HCT116 (cell line): ENCODE results near the gene PRKAA1. TPM values are rescaled to one million over a fixed set of nuclear protein-coding genes. Genes with fewer than 3 reads are reported as not detected.

Source experiments
- ATAC-seq: fragments of 200-7000 bp; cut with Tn5 transposase; 2 replicates; pipeline ENCODE4 v1.9.1; 2020; ENCODE audit warnings: mild to moderate bottlenecking, moderate library complexity
- BruUV-seq: library from RNA; stranded (reverse); fragments of 400-500 nt; replicated peaks from 2 replicates; lab custom pipeline; 2021; lab: Mats Ljungman, UMichigan
- CTCF ChIA-PET: fragments of 300-600 bp; sonication (Branson Sonifier 250); formaldehyde crosslinking; loops from one replicate; lab custom pipeline; 2021; ENCODE audit warnings: antibody characterized with exemption; lab: Charles Lee
- POLR2A ChIA-PET: fragments of 300-600, 350-600 bp; sonication (Branson Sonifier 250); formaldehyde crosslinking; loops from one replicate; lab custom pipeline; 2021; ENCODE audit warnings: antibody characterized with exemption; lab: Charles Lee
- RAD21 ChIA-PET, 2 experiments: fragments of 300-600 bp; sonication (Branson Sonifier 250); formaldehyde crosslinking; loops; one replicate each; lab custom pipeline; 2023; ENCODE audit warnings: low total read pairs in 2 of 2; ENCODE audit not compliant: uncharacterized antibody in 2 of 2, unreplicated experiment in 2 of 2, low non-redundant PET in 1 of 2; lab: Charles Lee
- DNase-seq: peaks from one replicate; pipeline ENCODE4 v3.0.0-alpha.2; 2010; ENCODE audit warnings: low read depth, low spot score
- H2AFZ ChIP-seq: fragments of 200-600 bp; shearing (Covaris generic), sonication (generic); 2 replicates; pipeline ENCODE4 v1.6.1; 2017; ENCODE audit warnings: low read depth, mixed run types, mixed read lengths, antibody characterized with exemption, low read length; ENCODE audit not compliant: poor library complexity, severe bottlenecking
- H3K27ac ChIP-seq: 2 replicates; pipeline ENCODE4 v1.5.1; 2012; ENCODE audit warnings: low read depth, low read length
- H3K27me3 ChIP-seq: fragments of 200-600 bp; sonication (generic); 2 replicates; pipeline ENCODE4 v1.6.1; 2016; ENCODE audit warnings: mixed run types, low read length, mixed read lengths; ENCODE audit not compliant: insufficient read depth
- H3K36me3 ChIP-seq, 2 experiments: fragments of 200-500 bp in 1 of 2; fragments of 200-600 bp in 1 of 2; sonication (Bioruptor generic) in 1 of 2; sonication (generic) in 1 of 2; 2 replicates each; pipeline versions ENCODE4 v1.5.1 to v1.6.1; 2014 to 2016; ENCODE audit warnings: low read length in 2 of 2, inconsistent platforms in 1 of 2, mixed read lengths in 1 of 2, mixed run types in 1 of 2; ENCODE audit not compliant: insufficient read depth in 2 of 2, control insufficient read depth in 1 of 2
- H3K4me1 ChIP-seq, 2 experiments: fragments of 200-600 bp in 1 of 2; sonication (generic) in 1 of 2; 2 replicates each; pipeline versions ENCODE4 v1.5.1 to v1.6.1; 2012 to 2017; ENCODE audit warnings: low read length in 2 of 2, inconsistent platforms in 1 of 2, mild to moderate bottlenecking in 1 of 2, mixed read lengths in 1 of 2, mixed run types in 1 of 2, moderate library complexity in 1 of 2; ENCODE audit not compliant: insufficient read depth in 2 of 2, control insufficient read depth in 1 of 2
- H3K4me2 ChIP-seq: fragments of 200-600 bp; sonication (generic); 2 replicates; pipeline ENCODE4 v1.6.1; 2017; ENCODE audit warnings: mixed run types, low read length, mixed read lengths
- H3K4me3 ChIP-seq, 2 experiments: fragments of 200-600 bp in 1 of 2; sonication (generic) in 1 of 2; replicated peaks in 1 of 2; 2 replicates each; pipeline ENCODE4 v1.5.1; 2011 to 2016; ENCODE audit warnings: low read length in 2 of 2, control low read depth in 1 of 2, low read depth in 1 of 2, mild to moderate bottlenecking in 1 of 2, mixed read lengths in 1 of 2, mixed run types in 1 of 2
- H3K79me2 ChIP-seq: fragments of 200-600 bp; sonication (generic); 2 replicates; pipeline ENCODE4 v1.6.1; 2017; ENCODE audit warnings: mild to moderate bottlenecking, mixed run types, low read length, moderate library complexity, mixed read lengths; ENCODE audit not compliant: insufficient read depth
- H3K9ac ChIP-seq: fragments of 200-600 bp; sonication (generic); 2 replicates; pipeline ENCODE4 v1.6.1; 2016; ENCODE audit warnings: low read length, mixed read lengths
- H3K9me2 ChIP-seq: fragments of 200-600 bp; sonication (generic), shearing (Covaris generic); 2 replicates; pipeline ENCODE4 v1.6.1; 2017; ENCODE audit warnings: mixed run types, mild to moderate bottlenecking, moderate library complexity; ENCODE audit not compliant: insufficient read depth
- H3K9me3 ChIP-seq, 2 experiments: fragments of 200-500 bp in 1 of 2; fragments of 200-600 bp in 1 of 2; sonication (Bioruptor generic) in 1 of 2; sonication (generic) in 1 of 2; 2 replicates each; pipeline ENCODE4 v1.6.1; 2014 to 2017; ENCODE audit warnings: low read length in 2 of 2, mixed read lengths in 2 of 2, inconsistent platforms in 1 of 2, low read depth in 1 of 2, mild to moderate bottlenecking in 1 of 2, mixed run types in 1 of 2, moderate library complexity in 1 of 2; ENCODE audit not compliant: control insufficient read depth in 1 of 2, insufficient read depth in 1 of 2
- H4K20me1 ChIP-seq: fragments of 200-600 bp; sonication (generic), shearing (Covaris generic); 2 replicates; pipeline ENCODE4 v1.6.1; 2017; ENCODE audit warnings: mixed run types, mild to moderate bottlenecking, moderate library complexity; ENCODE audit not compliant: insufficient read depth
- CBX3 ChIP-seq: IDR thresholded peaks from 2 replicates; pipeline ENCODE4 v1.6.1; 2012; ENCODE audit warnings: low read depth
- EGR1 ChIP-seq: IDR thresholded peaks from 2 replicates; pipeline ENCODE4 v1.6.1; 2012; ENCODE audit warnings: low read depth
- EZH2 ChIP-seq: fragments of 200-600 bp; sonication (generic); IDR thresholded peaks from 2 replicates; pipeline ENCODE4 v1.6.1; 2017; ENCODE audit warnings: antibody characterized with exemption, mixed run types
- EZH2phosphoT487 ChIP-seq: fragments of 200-600 bp; IDR thresholded peaks from 2 replicates; pipeline ENCODE4 v1.6.1; 2018; ENCODE audit warnings: antibody characterized with exemption, borderline replicate concordance
- FOSL1 ChIP-seq: IDR thresholded peaks from 2 replicates; pipeline ENCODE4 v1.6.1; 2012; ENCODE audit warnings: low read depth
- JUND ChIP-seq: IDR thresholded peaks from 2 replicates; pipeline ENCODE4 v1.6.1; 2012
- MAX ChIP-seq: IDR thresholded peaks from 2 replicates; pipeline ENCODE4 v1.6.1; 2012
- POLR2AphosphoS5 ChIP-seq: IDR thresholded peaks from 2 replicates; pipeline ENCODE4 v1.6.1; 2011; ENCODE audit warnings: mild to moderate bottlenecking, low read depth, low read length, moderate library complexity
- RAD21 ChIP-seq: IDR thresholded peaks from 2 replicates; pipeline ENCODE4 v1.6.1; 2012; ENCODE audit warnings: low read depth, mild to moderate bottlenecking
- SIN3A ChIP-seq: IDR thresholded peaks from 2 replicates; pipeline ENCODE4 v1.6.1; 2012; ENCODE audit warnings: low read depth
- SP1 ChIP-seq: IDR thresholded peaks from 2 replicates; pipeline ENCODE4 v1.6.1; 2012; ENCODE audit warnings: low read depth
- TCF7L2 ChIP-seq: IDR thresholded peaks from 2 replicates; pipeline ENCODE4 v1.7.0; 2011; ENCODE audit warnings: borderline replicate concordance, inconsistent platforms; ENCODE audit not compliant: insufficient read depth, insufficient read length; ENCODE audit errors: extremely low read depth
- YY1 ChIP-seq: IDR thresholded peaks from 2 replicates; pipeline ENCODE4 v1.6.1; 2011; ENCODE audit warnings: low read length, low read depth, moderate library complexity, mild to moderate bottlenecking; ENCODE audit not compliant: insufficient replicate concordance; ENCODE audit errors: extremely low read depth
- ZBTB33 ChIP-seq: IDR thresholded peaks from 2 replicates; pipeline ENCODE4 v1.6.1; 2011; ENCODE audit warnings: mild to moderate bottlenecking, low read length, moderate library complexity; ENCODE audit not compliant: insufficient replicate concordance; ENCODE audit errors: extremely low read depth
- ZNF274 ChIP-seq: fragments of 200-500 bp; sonication (Bioruptor generic); IDR thresholded peaks from 2 replicates; pipeline ENCODE4 v1.6.1; 2014; ENCODE audit warnings: mild to moderate bottlenecking, low read depth, low read length, inconsistent platforms
- intact Hi-C: fragments of 100-400 bp; cut with micrococcal nuclease; formaldehyde crosslinking; loops from 2 replicates; pipeline ENCODE4 v1.10.0; 2022
- total RNA-seq: library from RNA; stranded (reverse); gene quantifications from one replicate; pipeline ENCODE4 v1.2.1, GENCODE V29; 2021; ENCODE audit not compliant: unreplicated experiment
- TF ChIP-seq, protein P1 (sequence below): IDR thresholded peaks from 2 replicates; pipeline ENCODE4 v1.6.1; 2012
- TF ChIP-seq, protein P2 (sequence below): IDR thresholded peaks from 2 replicates; pipeline ENCODE4 v1.6.1; 2012; ENCODE audit warnings: low read depth

The PRKAA1 gene
- total RNA-seq, 1 experiment from 2014 or later, result 53.5 TPM

DNA sequence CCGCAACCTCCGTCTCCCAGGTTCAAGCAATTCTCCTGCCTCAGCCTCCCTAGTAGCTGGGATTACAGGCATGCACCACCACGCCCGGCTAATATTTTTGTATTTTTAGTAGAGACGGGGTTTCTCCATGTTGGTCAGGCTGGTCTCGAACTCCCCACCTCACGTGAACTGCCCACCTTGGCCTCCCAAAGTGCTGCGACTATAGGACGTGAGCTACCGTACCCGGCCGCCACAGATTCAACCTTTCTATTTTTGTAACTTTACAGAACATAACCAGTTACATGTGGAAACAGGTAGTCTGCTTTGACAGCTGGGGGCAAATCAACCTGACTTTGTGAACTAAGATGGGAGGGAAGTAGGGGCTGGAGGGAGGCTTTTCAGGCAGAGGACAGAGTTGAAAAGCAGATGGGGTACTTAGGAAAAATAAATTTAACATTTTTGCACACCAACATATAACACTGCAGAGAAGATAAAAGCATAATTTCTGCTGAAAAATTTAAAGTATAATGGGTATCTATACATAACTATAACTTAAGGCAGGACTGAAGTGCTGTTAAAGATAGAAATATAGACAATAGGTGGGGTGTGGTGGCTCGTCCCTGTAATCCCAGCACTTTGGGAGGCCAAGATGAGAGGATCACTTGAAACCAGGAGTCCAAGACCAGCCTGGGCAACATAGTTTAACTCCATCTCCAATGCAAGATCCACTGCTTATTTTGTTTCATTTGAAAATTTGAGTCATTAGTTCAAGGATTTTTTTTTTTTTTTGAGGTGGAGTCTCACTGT lies 31.8 kb upstream of the PRKAA1 start (continued):
- no peak for TF ChIP-seq EGR1
- TF ChIP-seq EZH2, result no peak
- TF ChIP-seq, protein P1, sequence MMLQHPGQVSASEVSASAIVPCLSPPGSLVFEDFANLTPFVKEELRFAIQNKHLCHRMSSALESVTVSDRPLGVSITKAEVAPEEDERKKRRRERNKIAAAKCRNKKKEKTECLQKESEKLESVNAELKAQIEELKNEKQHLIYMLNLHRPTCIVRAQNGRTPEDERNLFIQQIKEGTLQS, result no peak
- no peak for TF ChIP-seq MAX
- TF ChIP-seq ZNF274, result no peak
- no peak for TF ChIP-seq SP1
- no peak for TF ChIP-seq RAD21
- TF ChIP-seq EZH2phosphoT487, result no peak
- TF ChIP-seq TCF7L2, result no peak
- TF ChIP-seq JUND, result no peak

- H3K9ac ChIP-seq, result no peak overlapping the region
- ATAC-seq (peak; percentile 17; the same call in 1 of the 2 replicates), DNase-seq (no peak)
- no peak overlapping the region for H3K27ac ChIP-seq
- ChIA-PET CTCF (no interaction called here), POLR2A (no interaction called here), RAD21 (interaction anchor here in 1 of 2 experiments (0.7 kb wide), 1 partner anchor 74 kb away, joined by 3 read pairs; no protein-coding TSS in a partner anchor)
- no peaks in the 10 kb centered on the region for H3K27me3 ChIP-seq
- no peak overlapping the region for H3K4me2 ChIP-seq
- intact Hi-C loops, result no loop called here
- H4K20me1 ChIP-seq, result peaks cover 71% of the 10 kb centered on the region; the same call in 1 of the 2 replicates
- H3K36me3 ChIP-seq, result peaks cover 66 to 75% of the 10 kb centered on the region in 2 experiments
- no peak overlapping the region for H2AFZ ChIP-seq
- BruUV-seq, result no TSS peak
- H3K9me2 ChIP-seq, result no peaks in the 10 kb centered on the region
- no peaks in the 10 kb centered on the region for H3K9me3 ChIP-seq
- H3K79me2 ChIP-seq, result peaks cover 61% of the 10 kb centered on the region
- H3K4me1 ChIP-seq, result peaks cover 7 to 13% of the 10 kb centered on the region in 2 experiments; a peak in 3 of 4 replicates
- no peak overlapping the region for H3K4me3 ChIP-seq
- TF ChIP-seq EGR1 (no peak), POLR2AphosphoS5 (no peak), ZBTB33 (no peak), FOSL1 (no peak), SIN3A (no peak), YY1 (no peak), CBX3 (no peak), ZNF274 (no peak), SP1 (no peak)
- TF ChIP-seq, protein P2, sequence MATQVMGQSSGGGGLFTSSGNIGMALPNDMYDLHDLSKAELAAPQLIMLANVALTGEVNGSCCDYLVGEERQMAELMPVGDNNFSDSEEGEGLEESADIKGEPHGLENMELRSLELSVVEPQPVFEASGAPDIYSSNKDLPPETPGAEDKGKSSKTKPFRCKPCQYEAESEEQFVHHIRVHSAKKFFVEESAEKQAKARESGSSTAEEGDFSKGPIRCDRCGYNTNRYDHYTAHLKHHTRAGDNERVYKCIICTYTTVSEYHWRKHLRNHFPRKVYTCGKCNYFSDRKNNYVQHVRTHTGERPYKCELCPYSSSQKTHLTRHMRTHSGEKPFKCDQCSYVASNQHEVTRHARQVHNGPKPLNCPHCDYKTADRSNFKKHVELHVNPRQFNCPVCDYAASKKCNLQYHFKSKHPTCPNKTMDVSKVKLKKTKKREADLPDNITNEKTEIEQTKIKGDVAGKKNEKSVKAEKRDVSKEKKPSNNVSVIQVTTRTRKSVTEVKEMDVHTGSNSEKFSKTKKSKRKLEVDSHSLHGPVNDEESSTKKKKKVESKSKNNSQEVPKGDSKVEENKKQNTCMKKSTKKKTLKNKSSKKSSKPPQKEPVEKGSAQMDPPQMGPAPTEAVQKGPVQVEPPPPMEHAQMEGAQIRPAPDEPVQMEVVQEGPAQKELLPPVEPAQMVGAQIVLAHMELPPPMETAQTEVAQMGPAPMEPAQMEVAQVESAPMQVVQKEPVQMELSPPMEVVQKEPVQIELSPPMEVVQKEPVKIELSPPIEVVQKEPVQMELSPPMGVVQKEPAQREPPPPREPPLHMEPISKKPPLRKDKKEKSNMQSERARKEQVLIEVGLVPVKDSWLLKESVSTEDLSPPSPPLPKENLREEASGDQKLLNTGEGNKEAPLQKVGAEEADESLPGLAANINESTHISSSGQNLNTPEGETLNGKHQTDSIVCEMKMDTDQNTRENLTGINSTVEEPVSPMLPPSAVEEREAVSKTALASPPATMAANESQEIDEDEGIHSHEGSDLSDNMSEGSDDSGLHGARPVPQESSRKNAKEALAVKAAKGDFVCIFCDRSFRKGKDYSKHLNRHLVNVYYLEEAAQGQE, result no peak
These were observed 30.8 kb upstream of the PRKAA1 start for GRCh38 chr5:40828690-40829661.
